GM21360 (cell line): Measurements from ENCODE around the gene L3MBTL1.

Source experiments
- ATAC-seq: cut with Tn5 transposase; IDR thresholded peaks from one replicate; pipeline ENCODE4 v1.9.1; 2021; ENCODE audit warnings: mild to moderate bottlenecking, moderate library complexity; ENCODE audit not compliant: unreplicated experiment

Gene L3MBTL1

GRCh38 chr20:43507150-43508080, at the start of gene L3MBTL1:
Gene L3MBTL1, plus strand, starts transcription at chr20:43507697. Its CDS starts 5,807 bp downstream, at chr20:43513504.
- ATAC-seq: no peak

GRCh38 chr20:43458422-43458924, 49.0 kb upstream of the L3MBTL1 start:
- no peak for ATAC-seq

GRCh38 chr20:43459022-43459942, 48.2 kb upstream of the L3MBTL1 start:
- ATAC-seq: no peak

GRCh38 chr20:43460172-43460829, 47.2 kb upstream of the L3MBTL1 start:
- no peak for ATAC-seq

- no peak for ATAC-seq
Measured at GRCh38 chr20:43460830-43461200, 46.7 kb upstream of the L3MBTL1 start.

GRCh38 chr20:43461894-43462659, 45.4 kb upstream of the L3MBTL1 start:
- ATAC-seq: no peak

GRCh38 chr20:43462660-43463526, 44.6 kb upstream of the L3MBTL1 start:
- no peak for ATAC-seq

- no peak for ATAC-seq
Measured at GRCh38 chr20:43463527-43464218, 43.8 kb upstream of the L3MBTL1 start.

GRCh38 chr20:43464219-43464790, 43.2 kb upstream of the L3MBTL1 start:
- ATAC-seq: no peak

- no peak for ATAC-seq
Measured at GRCh38 chr20:43465625-43465943, 41.9 kb upstream of the L3MBTL1 start.

GRCh38 chr20:43467589-43467988, 39.9 kb upstream of the L3MBTL1 start:
- ATAC-seq: no peak

GRCh38 chr20:43472671-43473380, 34.7 kb upstream of the L3MBTL1 start:
- ATAC-seq: no peak

- no peak for ATAC-seq
Measured at GRCh38 chr20:43473381-43473704, 34.2 kb upstream of the L3MBTL1 start.

- ATAC-seq: no peak
Measured at GRCh38 chr20:43477193-43477592, 30.3 kb upstream of the L3MBTL1 start.

- ATAC-seq: no peak
Measured at GRCh38 chr20:43477619-43478018, 29.9 kb upstream of the L3MBTL1 start.

GRCh38 chr20:43490038-43490437, 17.5 kb upstream of the L3MBTL1 start:
- ATAC-seq: no peak

GRCh38 chr20:43492101-43492500, 15.4 kb upstream of the L3MBTL1 start:
- ATAC-seq: peak; percentile 94

GRCh38 chr20:43495388-43495787, 12.1 kb upstream of the L3MBTL1 start:
- ATAC-seq: no peak
